Hepatocyte (in vitro differentiated cells): ENCODE measurements around the gene IFI30. TPM values are rescaled to one million over a fixed set of nuclear protein-coding genes. Genes with fewer than 3 reads are reported as not detected.

Experiments
- DNase-seq: peaks from one replicate; pipeline ENCODE4 v3.0.0-alpha.2; 2016; ENCODE audit warnings: low spot score
- H2AFZ ChIP-seq: fragments of 200-600 bp; sonication (generic); 2 replicates; pipeline ENCODE4 v1.6.0; 2016; ENCODE audit warnings: antibody characterized with exemption, mild to moderate bottlenecking
- H3K27ac ChIP-seq: fragments of 200-600 bp; sonication (generic); 2 replicates; pipeline ENCODE4 v1.5.1; 2016; ENCODE audit warnings: mild to moderate bottlenecking
- H3K27me3 ChIP-seq: fragments of 200-600 bp; sonication (generic); 2 replicates; pipeline ENCODE4 v1.6.1; 2016
- H3K36me3 ChIP-seq: fragments of 200-600 bp; sonication (generic); replicated peaks from 2 replicates; pipeline ENCODE4 v1.5.1; 2016; ENCODE audit warnings: low read depth; ENCODE audit not compliant: insufficient read depth
- H3K4me1 ChIP-seq: fragments of 200-600 bp; sonication (generic); 2 replicates; pipeline ENCODE4 v1.5.1; 2016; ENCODE audit warnings: mild to moderate bottlenecking, moderate library complexity; ENCODE audit not compliant: insufficient read depth
- H3K4me2 ChIP-seq: fragments of 200-600 bp; sonication (generic); 2 replicates; pipeline ENCODE4 v1.6.0; 2016
- H3K4me3 ChIP-seq: fragments of 200-600 bp; sonication (generic); 2 replicates; pipeline ENCODE4 v1.5.1; 2016; ENCODE audit warnings: mild to moderate bottlenecking
- H3K79me2 ChIP-seq: fragments of 200-600 bp; sonication (generic); 2 replicates; pipeline ENCODE4 v1.6.0; 2017; ENCODE audit warnings: mild to moderate bottlenecking
- H3K9me2 ChIP-seq: fragments of 200-600 bp; sonication (generic); replicated peaks from 2 replicates; pipeline ENCODE4 v1.6.0; 2017; ENCODE audit warnings: mild to moderate bottlenecking; ENCODE audit not compliant: insufficient read depth
- H3K9me3 ChIP-seq: fragments of 200-600 bp; sonication (generic); 2 replicates; pipeline ENCODE4 v1.5.1; 2016; ENCODE audit warnings: low read depth, mild to moderate bottlenecking
- H4K20me1 ChIP-seq: fragments of 200-600 bp; sonication (generic); 2 replicates; pipeline ENCODE4 v1.6.0; 2016; ENCODE audit warnings: mild to moderate bottlenecking; ENCODE audit not compliant: insufficient read depth, poor library complexity, severe bottlenecking
- CTCF ChIP-seq: fragments of 200-600 bp; sonication (generic); IDR thresholded peaks from 2 replicates; pipeline ENCODE4 v1.5.1; 2016; ENCODE audit warnings: antibody characterized with exemption, mild to moderate bottlenecking; ENCODE audit not compliant: poor library complexity
- EZH2 ChIP-seq: fragments of 200-600 bp; sonication (generic); IDR thresholded peaks from 2 replicates; pipeline ENCODE4 v1.6.1; 2016; ENCODE audit warnings: antibody characterized with exemption, mild to moderate bottlenecking, borderline replicate concordance
- EZH2phosphoT487 ChIP-seq: fragments of 200-600 bp; sonication (generic); IDR thresholded peaks from one replicate; pipeline ENCODE4 v1.6.1; 2018; ENCODE audit warnings: antibody characterized with exemption, mild to moderate bottlenecking, low read depth, moderate library complexity; ENCODE audit not compliant: unreplicated experiment, severe bottlenecking
- WGBS: methylation state at CpG from one replicate; pipeline ENCODE4 v1.1.6; 2016; ENCODE audit warnings: low lambda C conversion rate; ENCODE audit errors: missing lambda C conversion rate; 5-methylcytosine and 5-hydroxymethylcytosine counted together
- polyA plus RNA-seq: library from polyadenylated mRNA; unstranded; fragments of >200 nt; fragmentation: Nextera tagmentation; extraction: Ambion mirVana; gene quantifications from 2 replicates; pipeline ENCODE4 v1.2.1, GENCODE V29; 2016
- total RNA-seq: library from RNA; depleted of rRNA; stranded (reverse); fragments of >200 nt; gene quantifications from 2 replicates; pipeline ENCODE4 v1.2.3, GENCODE V29; 2014

The IFI30 gene
- total and polyA plus RNA-seq, 2 experiments from 2014 or later: 95.7 to 170 TPM

GRCh38 chr19:18202778-18203407 lies 29.3 kb downstream of the IFI30 start:
- no peaks in the 10 kb centered on the region for H3K9me2 ChIP-seq
- H3K9me3 ChIP-seq: no peaks in the 10 kb centered on the region
- no peaks in the 10 kb centered on the region for H4K20me1 ChIP-seq
- peak overlapping the region; percentile 27 for H2AFZ ChIP-seq
- 38% methylated on average over 32 of the region's 32 CpGs for WGBS
- peak overlapping the region; percentile 97 for H3K4me2 ChIP-seq
- H3K27ac ChIP-seq: no peak overlapping the region
- no peaks in the 10 kb centered on the region for H3K79me2 ChIP-seq
- no peaks in the 10 kb centered on the region for H3K36me3 ChIP-seq
- peak; percentile 39 for DNase-seq
- peak overlapping the region; percentile 38 for H3K4me3 ChIP-seq
- TF ChIP-seq CTCF: peak; percentile 21
- TF ChIP-seq EZH2: no peak
- TF ChIP-seq EZH2phosphoT487: no peak
- H3K27me3 ChIP-seq: no peaks in the 10 kb centered on the region
- H3K4me1 ChIP-seq: peaks cover 10% of the 10 kb centered on the region

- H2AFZ ChIP-seq: peak overlapping the region; percentile 27
- WGBS: 9% methylated on average over 18 of the region's 38 CpGs
- peak overlapping the region; percentile 25 for H3K27ac ChIP-seq
- H4K20me1 ChIP-seq: no peaks in the 10 kb centered on the region
- H3K9me2 ChIP-seq: no peaks in the 10 kb centered on the region
- H3K27me3 ChIP-seq: no peaks in the 10 kb centered on the region
- TF ChIP-seq CTCF (no peak), EZH2 (no peak), EZH2phosphoT487 (no peak)
- no peaks in the 10 kb centered on the region for H3K79me2 ChIP-seq
- no peaks in the 10 kb centered on the region for H3K36me3 ChIP-seq
- peaks cover 10% of the 10 kb centered on the region for H3K4me1 ChIP-seq
- peak overlapping the region; percentile 97 for H3K4me2 ChIP-seq
- peak overlapping the region; percentile 38 for H3K4me3 ChIP-seq
- DNase-seq: peak; percentile 56
- no peaks in the 10 kb centered on the region for H3K9me3 ChIP-seq
These were observed 29.8 kb downstream of the IFI30 start for GRCh38 chr19:18203408-18203862.

GRCh38 chr19:18203863-18204393 lies 30.3 kb downstream of the IFI30 start, which contains the start of gene RAB3A:
RAB3A (minus strand) TSS chr19:18204042; CDS start chr19:18202740, 1,302 bp downstream.
- Histone ChIP-seq H3K9me2 (no peaks in the 10 kb centered on the region), H3K4me1 (peaks cover 10% of the 10 kb centered on the region), H4K20me1 (no peaks in the 10 kb centered on the region), H3K4me3 (peak within 1 kb of the TSS; percentile 52), H3K27ac (peak within 1 kb of the TSS; percentile 96), H3K27me3 (no peaks in the 10 kb centered on the region), H2AFZ (peak within 1 kb of the TSS; percentile 27), H3K9me3 (no peaks in the 10 kb centered on the region), H3K4me2 (peak within 1 kb of the TSS; percentile 97), H3K79me2 (no peaks in the 10 kb centered on the region), H3K36me3 (no peaks in the 10 kb centered on the region)
- DNase-seq: peak; percentile 100
- TF ChIP-seq EZH2: no peak
- TF ChIP-seq EZH2phosphoT487: no peak
- TF ChIP-seq CTCF: no peak
- under 1% methylated on average over 34 of the region's 50 CpGs for WGBS
